Gastroesophageal sphincter (tissue), 4 donors: ENCODE results near the gene PGBD4. TPM values are rescaled to one million over a fixed set of nuclear protein-coding genes. Genes with fewer than 3 reads are reported as not detected.

Source experiments
- ATAC-seq: fragments of 150-250 bp; one replicate; pipeline ENCODE4 v1.9.1; 2016; ENCODE audit warnings: mild to moderate bottlenecking, moderate library complexity
- H3K27ac ChIP-seq, 4 donors: fragments of 200-600 bp; sonication (generic) in 3 of 4; 1 replicate in 3 of 4; 2 replicates in 1 of 4; pipeline ENCODE4 v1.5.1; 2016 to 2019
- H3K27me3 ChIP-seq: fragments of 200-600 bp; sonication (generic); one replicate; pipeline ENCODE4 v1.5.1; 2019
- H3K36me3 ChIP-seq, 2 donors: fragments of 200-600 bp; sonication (generic); one replicate each; pipeline ENCODE4 v1.5.1; 2019; ENCODE audit warnings: control low read depth in 1 of 2
- H3K4me1 ChIP-seq, 3 donors: fragments of 200-600 bp; sonication (generic); 1 replicate in 2 of 3; 2 replicates in 1 of 3; pipeline ENCODE4 v1.5.1; 2016 to 2019; ENCODE audit warnings: control low read depth in 2 of 3
- H3K4me3 ChIP-seq, 2 donors: fragments of 200-600 bp; sonication (generic); one replicate each; pipeline ENCODE4 v1.5.1; 2019; ENCODE audit warnings: mild to moderate bottlenecking in 1 of 2, moderate library complexity in 1 of 2
- H3K9me3 ChIP-seq, 3 donors: fragments of 200-600 bp; sonication (generic); one replicate each; pipeline ENCODE4 v1.5.1; 2017 to 2019; ENCODE audit warnings: control low read depth in 2 of 3
- EP300 ChIP-seq: sonication (generic); formaldehyde crosslinking; IDR thresholded peaks from one replicate; pipeline ENCODE4 v1.6.1; 2017; ENCODE audit warnings: antibody characterized with exemption, mild to moderate bottlenecking
- POLR2A ChIP-seq, 2 donors: fragments of 450-650 bp; IDR thresholded peaks; one replicate each; pipeline ENCODE4 v1.6.1; 2017; ENCODE audit warnings: antibody characterized with exemption in 2 of 2, mild to moderate bottlenecking in 2 of 2, moderate library complexity in 1 of 2
- POLR2AphosphoS5 ChIP-seq: sonication (generic); formaldehyde crosslinking; IDR thresholded peaks from one replicate; pipeline ENCODE4 v1.6.1; 2017; ENCODE audit warnings: antibody characterized with exemption
- WGBS, 2 donors: methylation state at CpG; one replicate each; pipeline ENCODE4 v1.1.5; 2018; ENCODE audit warnings: low coverage in 1 of 2; 5-methylcytosine and 5-hydroxymethylcytosine counted together
- total RNA-seq, 4 donors: library from RNA; depleted of rRNA; stranded (reverse); fragments of >200 nt; gene quantifications; one replicate each; pipeline ENCODE4 v1.1.0, GENCODE V29; 2016
- TF ChIP-seq, protein P1 (sequence below), 4 experiments: fragments of 200-600 bp in 2 of 4; fragments of 450-650 bp in 2 of 4; sonication (generic) in 1 of 4; IDR thresholded peaks; one replicate each; pipeline ENCODE4 v1.5.1; 2017 to 2019; ENCODE audit warnings: antibody characterized with exemption in 4 of 4, mild to moderate bottlenecking in 2 of 4, moderate library complexity in 2 of 4

Gene PGBD4
- total RNA-seq, 4 donors from 2014 or later = 0.82 to 1.6 (median 1.4) TPM

DNA sequence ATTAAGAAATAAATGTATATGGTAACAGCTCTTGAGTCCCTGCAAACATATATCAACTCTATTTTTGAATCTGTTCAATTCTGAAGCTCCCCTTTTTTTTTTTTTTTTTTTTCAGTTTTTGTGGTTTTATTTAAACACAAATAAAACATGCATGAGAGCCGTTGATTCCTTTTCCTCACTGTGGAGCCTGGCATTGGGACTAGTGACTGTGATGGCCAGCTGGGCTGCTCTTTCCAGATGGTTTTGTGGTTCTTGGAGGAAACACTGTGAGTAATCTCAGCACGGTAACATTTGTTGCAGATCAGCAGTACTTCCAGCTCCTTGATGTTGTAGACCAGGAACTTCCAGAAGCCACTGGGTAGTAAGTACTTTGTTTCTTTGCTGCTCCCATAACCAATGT lies 16.1 kb upstream of the PGBD4 start:
- H3K4me3 ChIP-seq = no peak overlapping the region
- H3K27ac ChIP-seq = no peak overlapping the region
- no peak for TF ChIP-seq EP300
- no peak for TF ChIP-seq POLR2A (IDR thresholded peaks at IDR 0.05)
- TF ChIP-seq, protein P1, sequence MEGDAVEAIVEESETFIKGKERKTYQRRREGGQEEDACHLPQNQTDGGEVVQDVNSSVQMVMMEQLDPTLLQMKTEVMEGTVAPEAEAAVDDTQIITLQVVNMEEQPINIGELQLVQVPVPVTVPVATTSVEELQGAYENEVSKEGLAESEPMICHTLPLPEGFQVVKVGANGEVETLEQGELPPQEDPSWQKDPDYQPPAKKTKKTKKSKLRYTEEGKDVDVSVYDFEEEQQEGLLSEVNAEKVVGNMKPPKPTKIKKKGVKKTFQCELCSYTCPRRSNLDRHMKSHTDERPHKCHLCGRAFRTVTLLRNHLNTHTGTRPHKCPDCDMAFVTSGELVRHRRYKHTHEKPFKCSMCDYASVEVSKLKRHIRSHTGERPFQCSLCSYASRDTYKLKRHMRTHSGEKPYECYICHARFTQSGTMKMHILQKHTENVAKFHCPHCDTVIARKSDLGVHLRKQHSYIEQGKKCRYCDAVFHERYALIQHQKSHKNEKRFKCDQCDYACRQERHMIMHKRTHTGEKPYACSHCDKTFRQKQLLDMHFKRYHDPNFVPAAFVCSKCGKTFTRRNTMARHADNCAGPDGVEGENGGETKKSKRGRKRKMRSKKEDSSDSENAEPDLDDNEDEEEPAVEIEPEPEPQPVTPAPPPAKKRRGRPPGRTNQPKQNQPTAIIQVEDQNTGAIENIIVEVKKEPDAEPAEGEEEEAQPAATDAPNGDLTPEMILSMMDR (IDR thresholded peaks at IDR 0.05) = no peak
- no peak for TF ChIP-seq POLR2AphosphoS5
- no peak for ATAC-seq
- peaks cover 0 to 14% (median 0%) of the 10 kb centered on the region in 3 donors for H3K4me1 ChIP-seq
- no peaks in the 10 kb centered on the region for H3K9me3 ChIP-seq
- peaks cover 3 to 79% of the 10 kb centered on the region in 2 donors for H3K36me3 ChIP-seq
- no peaks in the 10 kb centered on the region for H3K27me3 ChIP-seq
- 79 to 93% methylated on average over 2 of the region's 2 CpGs for WGBS, 2 donors

DNA sequence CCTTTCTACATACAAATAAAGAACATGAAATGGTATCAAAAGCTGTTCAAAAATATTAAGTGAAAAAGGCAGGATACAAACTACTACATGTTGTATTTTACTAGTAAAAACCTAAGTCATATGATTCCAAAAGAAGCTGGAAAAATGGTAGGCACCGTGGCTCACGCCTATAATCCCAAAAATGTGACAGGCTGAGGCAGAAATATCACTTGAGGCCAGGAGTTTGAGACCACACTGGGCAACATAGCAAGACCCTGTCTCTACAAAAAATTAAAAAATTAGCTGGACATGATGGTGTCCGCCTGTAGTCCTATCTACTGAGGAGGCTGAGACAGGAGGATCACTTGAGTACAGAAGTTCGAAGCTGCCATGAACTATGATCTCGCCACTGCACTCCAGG lies 2.0 kb upstream of the PGBD4 start:
- Histone ChIP-seq H3K9me3 (no peaks in the 10 kb centered on the region), H3K27ac (no peak overlapping the region), H3K4me1 (peaks cover 0 to 50% (median 9%) of the 10 kb centered on the region in 3 donors), H3K36me3 (peaks cover 0 to 16% of the 10 kb centered on the region in 2 donors), H3K27me3 (no peaks in the 10 kb centered on the region), H3K4me3 (no peak overlapping the region)
- WGBS, 2 donors = 92 to 95% methylated on average over 4 to 5 of the region's 5 CpGs
- ATAC-seq = no peak
- no peak for TF ChIP-seq POLR2AphosphoS5
- TF ChIP-seq POLR2A (IDR thresholded peaks at IDR 0.05) = no peak
- TF ChIP-seq, protein P1 (IDR thresholded peaks at IDR 0.05) = no peak
- no peak for TF ChIP-seq EP300

DNA sequence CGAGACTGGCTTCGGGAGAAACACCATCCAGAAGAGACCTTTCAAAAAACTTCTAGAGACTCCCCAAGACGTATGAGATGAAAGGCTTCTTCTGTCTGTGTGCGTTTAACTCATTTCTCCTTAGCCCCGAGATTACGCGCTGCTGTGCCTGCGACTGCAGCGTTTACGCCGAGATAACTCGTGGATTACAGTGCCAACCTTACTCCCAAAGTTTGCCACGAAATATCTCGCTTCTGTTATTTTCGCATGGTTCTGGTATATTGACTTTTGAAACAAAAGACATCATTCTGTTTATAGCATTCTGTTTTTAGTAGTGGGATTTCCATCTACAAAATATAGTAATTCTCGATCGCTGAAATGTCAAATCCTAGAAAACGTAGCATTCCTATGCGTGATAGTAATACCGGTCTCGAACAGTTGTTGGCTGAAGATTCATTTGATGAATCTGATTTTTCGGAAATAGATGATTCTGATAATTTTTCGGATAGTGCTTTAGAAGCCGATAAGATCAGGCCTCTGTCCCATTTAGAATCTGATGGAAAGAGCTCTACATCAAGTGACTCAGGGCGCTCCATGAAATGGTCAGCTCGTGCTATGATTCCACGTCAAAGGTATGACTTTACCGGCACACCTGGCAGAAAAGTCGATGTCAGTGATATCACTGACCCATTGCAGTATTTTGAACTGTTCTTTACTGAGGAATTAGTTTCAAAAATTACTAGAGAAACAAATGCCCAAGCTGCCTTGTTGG lies 467 bp downstream of the PGBD4 start:
- ATAC-seq = peak; percentile 50
- H3K9me3 ChIP-seq = no peaks in the 10 kb centered on the region
- no peaks in the 10 kb centered on the region for H3K27me3 ChIP-seq
- peak overlapping the region; percentile 66 to 91 (median 88) for H3K27ac ChIP-seq
- H3K4me1 ChIP-seq = peaks cover 0 to 46% (median 9%) of the 10 kb centered on the region in 3 donors
- TF ChIP-seq, protein P1 (IDR thresholded peaks at IDR 0.05) = no peak
- TF ChIP-seq EP300 (no peak), POLR2AphosphoS5 (no peak), POLR2A (IDR thresholded peaks at IDR 0.05) (no peak)
- no peaks in the 10 kb centered on the region for H3K36me3 ChIP-seq
- 22 to 27% methylated on average over 27 of the region's 29 CpGs for WGBS, 2 donors
- H3K4me3 ChIP-seq = peak overlapping the region; percentile 88 to 90

DNA sequence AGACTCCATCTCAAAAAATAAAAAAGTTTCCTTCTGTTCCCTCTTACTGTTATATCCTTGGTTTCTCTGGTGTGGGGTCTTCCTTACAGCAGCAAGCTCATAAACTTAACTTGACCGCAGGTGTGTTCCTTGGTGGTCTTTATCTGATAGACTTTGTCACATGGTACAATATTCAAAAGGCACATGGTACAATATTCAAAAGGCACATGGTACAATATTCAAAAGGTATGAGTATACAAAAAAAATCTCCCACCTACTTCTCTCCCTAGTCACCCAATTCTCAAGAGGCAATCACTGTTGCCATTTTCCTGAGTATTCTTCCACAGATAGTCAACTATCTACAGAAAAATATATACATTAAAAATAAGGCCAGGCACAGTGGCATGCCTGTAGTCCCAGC lies 4.5 kb downstream of the PGBD4 start:
- H3K9me3 ChIP-seq = no peaks in the 10 kb centered on the region
- no peak overlapping the region for H3K27ac ChIP-seq
- peaks cover 0 to 9% (median 0%) of the 10 kb centered on the region in 3 donors for H3K4me1 ChIP-seq
- no peaks in the 10 kb centered on the region for H3K27me3 ChIP-seq
- H3K4me3 ChIP-seq = no peak overlapping the region
- 86% methylated on average over 1 of the region's 1 CpG; no CpG with 5 or more reads in 1 of the 2 donors for WGBS, 2 donors
- no peak for TF ChIP-seq POLR2A (IDR thresholded peaks at IDR 0.05)
- TF ChIP-seq, protein P1 (IDR thresholded peaks at IDR 0.05) = no peak
- no peak for TF ChIP-seq POLR2AphosphoS5
- TF ChIP-seq EP300 = no peak
- H3K36me3 ChIP-seq = no peaks in the 10 kb centered on the region
- no peak for ATAC-seq

DNA sequence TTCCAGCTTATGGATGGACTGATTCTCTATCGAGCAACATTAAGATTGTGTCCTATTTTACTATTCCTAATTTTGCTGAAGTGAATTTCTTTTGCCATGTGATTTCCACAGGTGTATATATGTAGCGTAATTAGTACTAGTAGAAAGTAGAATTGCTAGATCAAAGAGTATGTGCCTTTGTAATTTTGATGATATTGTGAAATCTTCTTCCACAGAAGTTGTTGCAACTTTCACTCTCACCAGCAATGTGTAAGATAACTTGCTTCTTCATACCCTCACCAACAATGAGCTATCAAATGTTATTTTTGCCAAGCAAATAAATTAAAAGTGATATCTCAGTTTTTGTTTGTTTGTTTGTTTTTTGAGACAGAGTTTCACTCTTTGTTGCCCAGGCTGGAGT lies 5.4 kb downstream of the PGBD4 start:
- no peak overlapping the region for H3K4me3 ChIP-seq
- H3K27me3 ChIP-seq = no peaks in the 10 kb centered on the region
- ATAC-seq = no peak
- H3K36me3 ChIP-seq = no peaks in the 10 kb centered on the region
- no peak overlapping the region for H3K27ac ChIP-seq
- WGBS, 2 donors = 89 to 90% methylated on average over 2 of the region's 2 CpGs
- TF ChIP-seq EP300 (no peak), POLR2A (IDR thresholded peaks at IDR 0.05) (no peak)
- H3K4me1 ChIP-seq = peaks cover 0 to 9% (median 0%) of the 10 kb centered on the region in 3 donors
- no peaks in the 10 kb centered on the region for H3K9me3 ChIP-seq
